ENCODE measurements around the gene NPTX1. TPM values are rescaled to one million over a fixed set of nuclear protein-coding genes. Genes with fewer than 3 reads are reported as not detected.
"Not testable (repeated sequence)": the region's sequence is repeated elsewhere in the genome, so short reads cannot be mapped to it uniquely, and the experiment has no call there.

Gene NPTX1
- total RNA-seq, 2 experiments from 2014 or later, result 10.4 to 10.7 TPM

- H3K36me3 Mint-ChIP-seq (ENCODE audit: low read depth), result no peaks in the 10 kb centered on the region
- no peak overlapping the region for H3K27ac Mint-ChIP-seq
- no peaks in the 10 kb centered on the region for H3K9me3 Mint-ChIP-seq
- peaks cover 6% of the 10 kb centered on the region for H3K27me3 Mint-ChIP-seq (ENCODE audit: low read depth)
- CTCF ChIA-PET, result no interaction called here
- H3K4me3 Mint-ChIP-seq, result no peak overlapping the region
- peaks cover 3% of the 10 kb centered on the region for H3K4me1 Mint-ChIP-seq (ENCODE audit: low read depth)
- intact Hi-C loops (cut with micrococcal nuclease), result no loop called here
- DNase-seq, result no peak
Observed at GRCh38 chr17:80512233-80512632, 35.8 kb upstream of the NPTX1 start.

- Mint-ChIP-seq H3K4me3 (no peak overlapping the region), H3K27me3 (ENCODE audit: low read depth) (peaks cover 6% of the 10 kb centered on the region), H3K4me1 (ENCODE audit: low read depth) (peaks cover 3% of the 10 kb centered on the region), H3K27ac (no peak overlapping the region), H3K9me3 (no peaks in the 10 kb centered on the region), H3K36me3 (ENCODE audit: low read depth) (no peaks in the 10 kb centered on the region)
- intact Hi-C loops (cut with micrococcal nuclease), result no loop called here
- CTCF ChIA-PET, result no interaction called here
- DNase-seq, result no peak
Observed at GRCh38 chr17:80511222-80512180, 35.1 kb upstream of the NPTX1 start.

GRCh38 chr17:80510772-80511171, 34.4 kb upstream of the NPTX1 start:
- no peaks in the 10 kb centered on the region for H3K36me3 Mint-ChIP-seq (ENCODE audit: low read depth)
- no peak overlapping the region for H3K4me3 Mint-ChIP-seq
- intact Hi-C loops (cut with micrococcal nuclease), result no loop called here
- peaks cover 3% of the 10 kb centered on the region for H3K4me1 Mint-ChIP-seq (ENCODE audit: low read depth)
- no peak overlapping the region for H3K27ac Mint-ChIP-seq
- CTCF ChIA-PET, result no interaction called here
- peaks cover 6% of the 10 kb centered on the region for H3K27me3 Mint-ChIP-seq (ENCODE audit: low read depth)
- DNase-seq, result no peak
- H3K9me3 Mint-ChIP-seq, result no peaks in the 10 kb centered on the region

GRCh38 chr17:80510132-80510531, 33.7 kb upstream of the NPTX1 start:
- no peak overlapping the region for H3K27ac Mint-ChIP-seq
- CTCF ChIA-PET, result interaction anchor here (0.6 kb wide), 1 partner anchor 15 kb away, joined by 3 read pairs; no protein-coding TSS in a partner anchor
- intact Hi-C loops (cut with micrococcal nuclease), result no loop called here
- no peaks in the 10 kb centered on the region for H3K36me3 Mint-ChIP-seq (ENCODE audit: low read depth)
- H3K9me3 Mint-ChIP-seq, result no peaks in the 10 kb centered on the region
- peaks cover 3% of the 10 kb centered on the region for H3K4me1 Mint-ChIP-seq (ENCODE audit: low read depth)
- no peak overlapping the region for H3K4me3 Mint-ChIP-seq
- DNase-seq, result no peak
- peaks cover 6% of the 10 kb centered on the region for H3K27me3 Mint-ChIP-seq (ENCODE audit: low read depth)

- peaks cover 8% of the 10 kb centered on the region for H3K27me3 Mint-ChIP-seq (ENCODE audit: low read depth)
- H3K4me3 Mint-ChIP-seq, result no peak overlapping the region
- peaks cover 3% of the 10 kb centered on the region for H3K4me1 Mint-ChIP-seq (ENCODE audit: low read depth)
- no peaks in the 10 kb centered on the region for H3K9me3 Mint-ChIP-seq
- CTCF ChIA-PET, result interaction anchor here (0.6 kb wide), 1 partner anchor 16 kb away, joined by 3 read pairs; no protein-coding TSS in a partner anchor
- no peak overlapping the region for H3K27ac Mint-ChIP-seq
- intact Hi-C loops (cut with micrococcal nuclease), result no loop called here
- no peak for DNase-seq
- H3K36me3 Mint-ChIP-seq (ENCODE audit: low read depth), result no peaks in the 10 kb centered on the region
Observed at GRCh38 chr17:80509311-80509710, 32.9 kb upstream of the NPTX1 start.

GRCh38 chr17:80507965-80508364, 31.6 kb upstream of the NPTX1 start:
- intact Hi-C loops (cut with micrococcal nuclease), result no loop called here
- CTCF ChIA-PET, result no interaction called here

GRCh38 chr17:80507177-80507576, 30.8 kb upstream of the NPTX1 start:
- H3K4me1 Mint-ChIP-seq (ENCODE audit: low read depth); H3K36me3 Mint-ChIP-seq (ENCODE audit: low read depth); H3K4me3 Mint-ChIP-seq; intact Hi-C loops (cut with micrococcal nuclease); DNase-seq; H3K9me3 Mint-ChIP-seq; H3K27me3 Mint-ChIP-seq (ENCODE audit: low read depth); H3K27ac Mint-ChIP-seq: not testable (repeated sequence)
- CTCF ChIA-PET, result interaction anchor here (0.6 kb wide), 1 partner anchor 53 kb away, joined by 3 read pairs; no protein-coding TSS in a partner anchor

More at GRCh38 chr17:80507965-80508364, 31.6 kb upstream of the NPTX1 start:
- Mint-ChIP-seq H3K9me3 (no peaks in the 10 kb centered on the region), H3K4me3 (no peak overlapping the region), H3K27me3 (ENCODE audit: low read depth) (peaks cover 8% of the 10 kb centered on the region), H3K36me3 (ENCODE audit: low read depth) (no peaks in the 10 kb centered on the region), H3K27ac (no peak overlapping the region), H3K4me1 (ENCODE audit: low read depth) (peaks cover 3% of the 10 kb centered on the region)
- DNase-seq, result no peak

GRCh38 chr17:80504686-80505413, 28.4 kb upstream of the NPTX1 start:
- CTCF ChIA-PET, result no interaction called here
- DNase-seq, result no peak

GRCh38 chr17:80503921-80504320, 27.5 kb upstream of the NPTX1 start:
- H3K9me3 Mint-ChIP-seq, result no peaks in the 10 kb centered on the region
- CTCF ChIA-PET, result no interaction called here
- no peak overlapping the region for H3K4me3 Mint-ChIP-seq
- H3K27ac Mint-ChIP-seq, result no peak overlapping the region
- H3K4me1 Mint-ChIP-seq (ENCODE audit: low read depth), result peaks cover 3% of the 10 kb centered on the region
- DNase-seq, result no peak
- H3K27me3 Mint-ChIP-seq (ENCODE audit: low read depth), result peaks cover 9% of the 10 kb centered on the region
- H3K36me3 Mint-ChIP-seq (ENCODE audit: low read depth), result no peaks in the 10 kb centered on the region
- intact Hi-C loops (cut with micrococcal nuclease), result no loop called here

More at GRCh38 chr17:80504686-80505413, 28.4 kb upstream of the NPTX1 start:
- peaks cover 3% of the 10 kb centered on the region for H3K4me1 Mint-ChIP-seq (ENCODE audit: low read depth)
- H3K27me3 Mint-ChIP-seq (ENCODE audit: low read depth), result peaks cover 9% of the 10 kb centered on the region
- H3K9me3 Mint-ChIP-seq, result no peaks in the 10 kb centered on the region
- no peak overlapping the region for H3K27ac Mint-ChIP-seq
- intact Hi-C loops (cut with micrococcal nuclease), result no loop called here
- no peaks in the 10 kb centered on the region for H3K36me3 Mint-ChIP-seq (ENCODE audit: low read depth)
- no peak overlapping the region for H3K4me3 Mint-ChIP-seq

GRCh38 chr17:80503031-80503430, 26.6 kb upstream of the NPTX1 start:
- no peak for DNase-seq
- Mint-ChIP-seq H3K9me3 (no peaks in the 10 kb centered on the region), H3K27me3 (ENCODE audit: low read depth) (peaks cover 9% of the 10 kb centered on the region), H3K27ac (no peak overlapping the region), H3K4me1 (ENCODE audit: low read depth) (peaks cover 2% of the 10 kb centered on the region), H3K36me3 (ENCODE audit: low read depth) (no peaks in the 10 kb centered on the region), H3K4me3 (no peak overlapping the region)
- CTCF ChIA-PET, result no interaction called here
- intact Hi-C loops (cut with micrococcal nuclease), result no loop called here

- Mint-ChIP-seq H3K36me3 (ENCODE audit: low read depth) (no peaks in the 10 kb centered on the region), H3K9me3 (no peaks in the 10 kb centered on the region), H3K27me3 (ENCODE audit: low read depth) (peaks cover 9% of the 10 kb centered on the region), H3K4me1 (ENCODE audit: low read depth) (peaks cover 3% of the 10 kb centered on the region), H3K4me3 (no peak overlapping the region), H3K27ac (no peak overlapping the region)
- CTCF ChIA-PET, result no interaction called here
- no peak for DNase-seq
- intact Hi-C loops (cut with micrococcal nuclease), result no loop called here
Observed at GRCh38 chr17:80502578-80502877, 26.1 kb upstream of the NPTX1 start.

- CTCF ChIA-PET, result no interaction called here
- no peak overlapping the region for H3K27ac Mint-ChIP-seq
- H3K4me3 Mint-ChIP-seq, result no peak overlapping the region
- peaks cover 9% of the 10 kb centered on the region for H3K27me3 Mint-ChIP-seq (ENCODE audit: low read depth)
- H3K36me3 Mint-ChIP-seq (ENCODE audit: low read depth), result no peaks in the 10 kb centered on the region
- no peaks in the 10 kb centered on the region for H3K9me3 Mint-ChIP-seq
- DNase-seq, result no peak
- intact Hi-C loops (cut with micrococcal nuclease), result no loop called here
- peaks cover 6% of the 10 kb centered on the region for H3K4me1 Mint-ChIP-seq (ENCODE audit: low read depth)
Observed at GRCh38 chr17:80501741-80502577, 25.6 kb upstream of the NPTX1 start.

Measured in activated naive CD4-positive, alpha-beta T cell treated with anti-CD3 and anti-CD28 coated beads for 36 hours (primary cell).